Measurements from ENCODE around the gene FRMPD4.

- TF ChIP-seq CTCF (IDR thresholded peaks at IDR 0.05), result no peak
- no peak for TF ChIP-seq POLR2A (IDR thresholded peaks at IDR 0.05)
Measured at GRCh38 chrX:12292996-12293765, 154.9 kb downstream of the FRMPD4 start.

Data from lower leg skin (tissue), 3 donors.